HepG2 (cell line): ENCODE data around the gene MGLL. TPM values are rescaled to one million over a fixed set of nuclear protein-coding genes. Genes with fewer than 3 reads are reported as not detected.

Source experiments
- ATAC-seq: fragments of 200-7000 bp; cut with Tn5 transposase; 3 replicates; pipeline ENCODE4 v1.9.1; 2020; ENCODE audit warnings: mild to moderate bottlenecking, moderate library complexity
- BruUV-seq: library from RNA; stranded (reverse); fragments of 400-500 nt; replicated peaks from 2 replicates; lab custom pipeline; 2021; lab: Mats Ljungman, UMichigan
- CTCF ChIA-PET: fragments of 300-600 bp; formaldehyde crosslinking; extraction: SDS; loops from one replicate; lab custom pipeline; 2021; ENCODE audit warnings: low total read pairs, inconsistent platforms, low intra/inter-chr PET ratio; lab: Yijun Ruan, JAX
- POLR2A ChIA-PET: fragments of 350-600 bp; sonication (Branson Sonifier 250); formaldehyde crosslinking; loops from one replicate; lab custom pipeline; 2020; ENCODE audit warnings: antibody characterized with exemption, inconsistent platforms; lab: Yijun Ruan, JAX
- DNase-seq: peaks from one replicate; pipeline ENCODE4 v3.0.0-alpha.2; 2015; ENCODE audit warnings: low spot score
- FAIRE-seq: peaks from 3 replicates; lab custom pipeline; 2011; peaks lifted over from hg19 to GRCh38; lab: Jason Lieb, UNC
- H2AFZ ChIP-seq: one replicate; pipeline ENCODE4 v1.6.1; 2011; ENCODE audit warnings: low read length, inconsistent platforms
- H3K27ac ChIP-seq: fragments of 300-600 bp; 3 replicates; pipeline ENCODE4 v1.8.0; 2011; ENCODE audit warnings: mixed run types, mild to moderate bottlenecking, mixed read lengths, low read length, inconsistent platforms; ENCODE audit not compliant: insufficient read depth; ENCODE audit errors: extremely low read length
- H3K27me3 ChIP-seq, 2 experiments: fragments of 200-600 bp in 1 of 2; 2 replicates in 1 of 2; 3 replicates in 1 of 2; pipeline versions ENCODE4 v1.6.0 to v1.8.0; 2011; ENCODE audit warnings: low read length in 2 of 2, mild to moderate bottlenecking in 2 of 2, moderate library complexity in 2 of 2, inconsistent platforms in 1 of 2; ENCODE audit not compliant: insufficient read depth in 2 of 2, control insufficient read depth in 1 of 2
- H3K36me3 ChIP-seq, 2 experiments: fragments of 200-600 bp in 1 of 2; replicated peaks in 1 of 2; 2 replicates in 1 of 2; 3 replicates in 1 of 2; pipeline versions ENCODE4 v1.5.1 to v1.8.0; 2011; ENCODE audit warnings: low read length in 2 of 2, inconsistent platforms in 1 of 2; ENCODE audit not compliant: insufficient read depth in 2 of 2, control insufficient read depth in 1 of 2
- H3K4me1 ChIP-seq: 2 replicates; pipeline ENCODE4 v1.5.1; 2012; ENCODE audit warnings: low read length, inconsistent platforms; ENCODE audit not compliant: insufficient read depth
- H3K4me2 ChIP-seq: 2 replicates; pipeline ENCODE4 v1.6.0; 2011; ENCODE audit warnings: low read depth, low read length, inconsistent platforms
- H3K4me3 ChIP-seq, 3 experiments: fragments of 200-600 bp in 1 of 3; sonication (generic), shearing (Covaris generic) in 1 of 3; replicated peaks in 1 of 3; 2 replicates each; pipeline ENCODE4 v1.5.1; 2011 to 2016; ENCODE audit warnings: low read length in 3 of 3, inconsistent platforms in 2 of 3, low read depth in 2 of 3, mild to moderate bottlenecking in 2 of 3, control low read depth in 1 of 3, mixed read lengths in 1 of 3; ENCODE audit not compliant: insufficient read depth in 1 of 3
- H3K79me2 ChIP-seq: one replicate; pipeline ENCODE4 v1.6.1; 2011; ENCODE audit warnings: low read length, inconsistent platforms; ENCODE audit not compliant: insufficient read depth
- H3K9ac ChIP-seq: 2 replicates; pipeline ENCODE4 v1.6.0; 2011; ENCODE audit warnings: mild to moderate bottlenecking, low read depth, low read length, inconsistent platforms; ENCODE audit not compliant: insufficient read depth
- H3K9me3 ChIP-seq: 2 replicates; pipeline ENCODE4 v1.5.1; 2012; ENCODE audit warnings: mild to moderate bottlenecking, low read length
- H4K20me1 ChIP-seq: 2 replicates; pipeline ENCODE4 v1.6.0; 2011; ENCODE audit warnings: inconsistent platforms, mild to moderate bottlenecking, low read length, moderate library complexity; ENCODE audit not compliant: insufficient read depth
- CBX1 ChIP-seq: IDR thresholded peaks from one replicate; pipeline ENCODE4 v1.6.1; 2016; ENCODE audit warnings: antibody characterized with exemption, low read depth
- DMAP1 ChIP-seq: IDR thresholded peaks from 2 replicates; pipeline ENCODE4 v1.6.1; 2016
- FOXK1 ChIP-seq: sonication (generic); formaldehyde crosslinking; IDR thresholded peaks from 2 replicates; pipeline ENCODE4 v1.4.0; 2020; ENCODE audit warnings: low read depth, missing genetic modification reagents, borderline replicate concordance
- IKZF1 ChIP-seq: fragments of 450-650 bp; IDR thresholded peaks from 2 replicates; pipeline ENCODE4 v1.7.1; 2016
- MTA3 ChIP-seq: sonication (generic); formaldehyde crosslinking; IDR thresholded peaks from 2 replicates; pipeline ENCODE4 v1.4.0; 2020; ENCODE audit warnings: missing genetic modification reagents
- MYC ChIP-seq: sonication (generic); formaldehyde crosslinking; IDR thresholded peaks from 2 replicates; pipeline ENCODE4 v1.9.0; 2021; ENCODE audit warnings: missing genetic modification reagents, borderline replicate concordance
- PHF8 ChIP-seq: sonication (generic); formaldehyde crosslinking; IDR thresholded peaks from 2 replicates; pipeline ENCODE4 v1.5.0; 2020; ENCODE audit warnings: missing genetic modification reagents
- RAD21 ChIP-seq: fragments of 450-650 bp; formaldehyde crosslinking; IDR thresholded peaks from 2 replicates; pipeline ENCODE4 v1.5.0; 2020; ENCODE audit warnings: mild to moderate bottlenecking
- SALL1 ChIP-seq: sonication (generic); formaldehyde crosslinking; IDR thresholded peaks from 2 replicates; pipeline ENCODE4 v1.8.0; 2022; ENCODE audit warnings: mild to moderate bottlenecking, missing genetic modification reagents
- SMC3 ChIP-seq: IDR thresholded peaks from 2 replicates; pipeline ENCODE4 v1.6.1; 2011; ENCODE audit warnings: low read length, improper control_type of control experiment
- STAG1 ChIP-seq: sonication (generic); formaldehyde crosslinking; IDR thresholded peaks from 2 replicates; pipeline ENCODE4 v1.4.0; 2020; ENCODE audit warnings: missing genetic modification reagents
- U2AF2 ChIP-seq: fragments of 200-400 bp; formaldehyde crosslinking; IDR thresholded peaks from 2 replicates; pipeline ENCODE4 v1.6.1; 2017; ENCODE audit warnings: low read depth, mild to moderate bottlenecking, low read length
- ZNF484 ChIP-seq: sonication (generic); formaldehyde crosslinking; IDR thresholded peaks from 2 replicates; pipeline ENCODE4 v1.5.1; 2020; ENCODE audit warnings: mild to moderate bottlenecking, low read depth, missing genetic modification reagents, borderline replicate concordance
- ZNF670 ChIP-seq: sonication (generic); formaldehyde crosslinking; IDR thresholded peaks from 2 replicates; pipeline ENCODE4 v1.8.0; 2022; ENCODE audit warnings: mild to moderate bottlenecking, missing genetic modification reagents, borderline replicate concordance
- WGBS: methylation state at CpG from one replicate; pipeline ENCODE4 v1.1.6; 2017; ENCODE audit warnings: low lambda C conversion rate; 5-methylcytosine and 5-hydroxymethylcytosine counted together
- in situ Hi-C: cut with HindIII; loops from 2 replicates; pipeline ENCODE4 v1.10.0; 2017; ENCODE audit warnings: low pct_unique_long_range_greater_than_20kb; ENCODE audit not compliant: extremely low pct_ligation_motif_present
- intact Hi-C: fragments of 100-400 bp; cut with micrococcal nuclease; formaldehyde crosslinking; loops from one replicate; pipeline ENCODE4 v1.10.0; 2022; ENCODE audit not compliant: unreplicated experiment
- polyA plus RNA-seq, 8 experiments: library from polyadenylated mRNA; depleted of rRNA in 3 of 8; stranded (reverse) in 7 of 8; unstranded in 1 of 8; fragments of >200 nt; fragmentation: Illumina TruSeq in 4 of 8; extraction: Trizol in 4 of 8; gene quantifications; 2 replicates each; pipeline versions ENCODE4 v1.2.1 to v1.2.3, GENCODE V29; 2011 to 2016; ENCODE audit warnings: low read depth in 4 of 8, missing spikeins in 1 of 8, mixed read lengths in 1 of 8; ENCODE audit not compliant: insufficient read depth in 1 of 8
- total RNA-seq, 5 experiments: library from RNA; depleted of rRNA; stranded (reverse); fragments of >200 nt; fragmentation: Illumina TruSeq; extraction: Trizol; gene quantifications; 2 replicates each; pipeline ENCODE4 v1.2.3, GENCODE V29; 2016; ENCODE audit warnings: low read depth in 1 of 5
- TF ChIP-seq, protein P1 (sequence below): sonication (generic); formaldehyde crosslinking; IDR thresholded peaks from 2 replicates; pipeline ENCODE4 v1.5.0; 2020; ENCODE audit warnings: mild to moderate bottlenecking, low read depth, missing genetic modification reagents, borderline replicate concordance
- TF ChIP-seq, protein P2 (sequence below): sonication (generic); formaldehyde crosslinking; IDR thresholded peaks from 2 replicates; pipeline ENCODE4 v1.5.0; 2020; ENCODE audit warnings: mild to moderate bottlenecking, missing genetic modification reagents, moderate library complexity
- TF ChIP-seq, protein P3 (sequence below): sonication (generic); formaldehyde crosslinking; IDR thresholded peaks from 2 replicates; pipeline ENCODE4 v1.5.0; 2020; ENCODE audit warnings: missing genetic modification reagents, mild to moderate bottlenecking, borderline replicate concordance

MGLL gene
- total and polyA plus RNA-seq, 2 of the 13 experiments (the other 11 are each of a cell fraction or from before 2014, with no cell fraction given), result not detected

GRCh38 chr3:127652246-127652995 is 169.9 kb downstream of the MGLL start:
- Histone ChIP-seq H3K36me3 (0 out of 5 replicates have a peak, but pooled peaks cover 0 to 2% of the 10 kb centered on the region in 2 experiments), H4K20me1 (no peaks in the 10 kb centered on the region), H3K9me3 (no peaks in the 10 kb centered on the region), H3K4me2 (no peak overlapping the region), H2AFZ (no peak overlapping the region), H3K27me3 (no peaks in the 10 kb centered on the region), H3K79me2 (no peaks in the 10 kb centered on the region), H3K4me1 (peaks cover 10% of the 10 kb centered on the region; the same call in 1 of the 2 replicates), H3K4me3 (no peak overlapping the region), H3K27ac (no peak overlapping the region), H3K9ac (no peak overlapping the region)
- TF ChIP-seq SMC3 (peak; percentile 77), SALL1 (CRISPR knock-in tag) (peak; percentile 9; the same call in 1 of the 2 replicates), CBX1 (no peak), MYC (CRISPR knock-in tag) (0 out of 2 replicates have a peak, but pooled peaks have one; percentile 17), IKZF1 (no peak), ZNF484 (CRISPR knock-in tag) (no peak), STAG1 (CRISPR knock-in tag) (peak; percentile 80), ZNF670 (no peak), PHF8 (no peak), FOXK1 (CRISPR knock-in tag) (no peak), RAD21 (CRISPR knock-in tag) (peak; percentile 75), DMAP1 (CRISPR knock-in tag) (no peak), MTA3 (CRISPR knock-in tag) (no peak), U2AF2 (no peak)
- TF ChIP-seq, protein P1, sequence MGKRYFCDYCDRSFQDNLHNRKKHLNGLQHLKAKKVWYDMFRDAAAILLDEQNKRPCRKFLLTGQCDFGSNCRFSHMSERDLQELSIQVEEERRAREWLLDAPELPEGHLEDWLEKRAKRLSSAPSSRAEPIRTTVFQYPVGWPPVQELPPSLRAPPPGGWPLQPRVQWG (CRISPR knock-in tag), result no peak
- TF ChIP-seq, protein P2, sequence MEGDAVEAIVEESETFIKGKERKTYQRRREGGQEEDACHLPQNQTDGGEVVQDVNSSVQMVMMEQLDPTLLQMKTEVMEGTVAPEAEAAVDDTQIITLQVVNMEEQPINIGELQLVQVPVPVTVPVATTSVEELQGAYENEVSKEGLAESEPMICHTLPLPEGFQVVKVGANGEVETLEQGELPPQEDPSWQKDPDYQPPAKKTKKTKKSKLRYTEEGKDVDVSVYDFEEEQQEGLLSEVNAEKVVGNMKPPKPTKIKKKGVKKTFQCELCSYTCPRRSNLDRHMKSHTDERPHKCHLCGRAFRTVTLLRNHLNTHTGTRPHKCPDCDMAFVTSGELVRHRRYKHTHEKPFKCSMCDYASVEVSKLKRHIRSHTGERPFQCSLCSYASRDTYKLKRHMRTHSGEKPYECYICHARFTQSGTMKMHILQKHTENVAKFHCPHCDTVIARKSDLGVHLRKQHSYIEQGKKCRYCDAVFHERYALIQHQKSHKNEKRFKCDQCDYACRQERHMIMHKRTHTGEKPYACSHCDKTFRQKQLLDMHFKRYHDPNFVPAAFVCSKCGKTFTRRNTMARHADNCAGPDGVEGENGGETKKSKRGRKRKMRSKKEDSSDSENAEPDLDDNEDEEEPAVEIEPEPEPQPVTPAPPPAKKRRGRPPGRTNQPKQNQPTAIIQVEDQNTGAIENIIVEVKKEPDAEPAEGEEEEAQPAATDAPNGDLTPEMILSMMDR (CRISPR knock-in tag), result peak; percentile 83
- TF ChIP-seq, protein P3, sequence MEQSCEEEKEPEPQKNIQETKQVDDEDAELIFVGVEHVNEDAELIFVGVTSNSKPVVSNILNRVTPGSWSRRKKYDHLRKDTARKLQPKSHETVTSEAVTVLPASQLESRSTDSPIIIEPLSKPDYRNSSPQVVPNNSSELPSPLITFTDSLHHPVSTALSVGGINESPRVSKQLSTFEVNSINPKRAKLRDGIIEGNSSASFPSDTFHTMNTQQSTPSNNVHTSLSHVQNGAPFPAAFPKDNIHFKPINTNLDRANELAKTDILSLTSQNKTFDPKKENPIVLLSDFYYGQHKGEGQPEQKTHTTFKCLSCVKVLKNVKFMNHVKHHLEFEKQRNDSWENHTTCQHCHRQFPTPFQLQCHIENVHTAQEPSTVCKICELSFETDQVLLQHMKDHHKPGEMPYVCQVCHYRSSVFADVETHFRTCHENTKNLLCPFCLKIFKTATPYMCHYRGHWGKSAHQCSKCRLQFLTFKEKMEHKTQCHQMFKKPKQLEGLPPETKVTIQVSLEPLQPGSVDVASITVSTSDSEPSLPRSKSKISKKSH (CRISPR knock-in tag), result no peak
- peak; percentile 37 for DNase-seq
- ChIA-PET CTCF (interaction anchor here (1.3 to 1.5 kb wide), 3 partner anchors 42 to 319 kb away, joined by 6 to 9 read pairs (median 7); no protein-coding TSS in a partner anchor), POLR2A (no interaction called here)
- in situ Hi-C loops, result no loop called here
- intact Hi-C loops, result loop anchor here (2.0 kb wide), 1 partner anchor 42 kb away; no protein-coding TSS in a partner anchor
- 65% methylated on average over 8 of the region's 13 CpGs for WGBS
- no peak for FAIRE-seq
- no TSS peak for BruUV-seq
- peak; percentile 96 for ATAC-seq
